ENCODE measurements around the gene ATP6V1E1.

GRCh38 chr22:17665854-17666253, 37.3 kb upstream of the ATP6V1E1 start:
- TF ChIP-seq EZH2 (optimal IDR thresholded peaks at IDR 0.05; ENCODE audit: low read depth, low read length) (no peak), CTCF (IDR thresholded peaks at IDR 0.05; ENCODE audit: low read length) (no peak)

All from MM.1S (cell line).